OCI-LY3 (cell line): Measurements from ENCODE around the gene AKR1B15.

Experiments used
- H2AFZ ChIP-seq: fragments of 200-600, 300-600 bp; shearing (Covaris generic); 2 replicates; pipeline ENCODE4 v1.6.0; 2014; ENCODE audit warnings: antibody characterized with exemption, low read depth, low read length
- H3K27ac ChIP-seq: fragments of 200-600, 300-600 bp; sonication (generic); 2 replicates; pipeline ENCODE4 v1.5.1; 2014; ENCODE audit warnings: mild to moderate bottlenecking, low read length, moderate library complexity, mixed read lengths
- H3K27me3 ChIP-seq: fragments of 200-600, 300-600 bp; sonication (generic); 2 replicates; pipeline ENCODE4 v1.6.1; 2014; ENCODE audit warnings: low read depth, low read length, mixed read lengths
- H3K36me3 ChIP-seq: fragments of 200-600, 300-600 bp; sonication (generic); replicated peaks from 2 replicates; pipeline ENCODE3; 2014; ENCODE audit warnings: low read depth, low read length, mixed read lengths
- H3K4me1 ChIP-seq: fragments of 300-600, 200-600 bp; sonication (generic); 2 replicates; pipeline ENCODE4 v1.6.1; 2014; ENCODE audit warnings: low read length, mixed read lengths
- H3K4me2 ChIP-seq: fragments of 200-600, 300-600 bp; sonication (generic); 2 replicates; pipeline ENCODE4 v1.6.1; 2014; ENCODE audit warnings: low read length, mixed read lengths
- H3K4me3 ChIP-seq: fragments of 300-600, 200-600 bp; sonication (generic); 2 replicates; pipeline ENCODE4 v1.5.1; 2014; ENCODE audit warnings: antibody characterized with exemption, mild to moderate bottlenecking, low read length, moderate library complexity
- H3K79me2 ChIP-seq: fragments of 300-600, 200-600 bp; shearing (Covaris generic); 2 replicates; pipeline ENCODE4 v1.6.1; 2014; ENCODE audit warnings: mild to moderate bottlenecking, low read length, mixed read lengths
- H3K9ac ChIP-seq: fragments of 300-600, 200-600 bp; shearing (Covaris generic); 2 replicates; pipeline ENCODE4 v1.6.0; 2014; ENCODE audit warnings: mild to moderate bottlenecking, low read length, moderate library complexity
- H3K9me3 ChIP-seq: fragments of 200-600, 300-600 bp; shearing (Covaris generic); 2 replicates; pipeline ENCODE4 v1.6.1; 2014; ENCODE audit warnings: low read length, mixed read lengths; ENCODE audit not compliant: insufficient read depth
- H4K20me1 ChIP-seq: fragments of 200-600, 300-600 bp; sonication (generic); 2 replicates; pipeline ENCODE4 v1.6.1; 2016; ENCODE audit warnings: low read length, mixed read lengths; ENCODE audit not compliant: insufficient read depth
- EZH2phosphoT487 ChIP-seq: fragments of 200-600 bp; shearing (Covaris generic); IDR thresholded peaks from 2 replicates; pipeline ENCODE4 v1.6.1; 2018; ENCODE audit warnings: antibody characterized with exemption, mixed run types, low read depth
- TF ChIP-seq, protein P1 (sequence below): fragments of 200-600, 300-600 bp; sonication (generic); IDR thresholded peaks from 2 replicates; pipeline ENCODE4 v1.5.1; 2014; ENCODE audit warnings: antibody characterized with exemption, low read length, low read depth

Gene AKR1B15

GRCh38 chr7:134571746-134572461, 23.0 kb downstream of the AKR1B15 start:
- Histone ChIP-seq H3K36me3 (no peaks in the 10 kb centered on the region), H3K4me2 (no peak overlapping the region), H3K79me2 (no peaks in the 10 kb centered on the region), H3K9me3 (no peaks in the 10 kb centered on the region), H3K4me1 (no peaks in the 10 kb centered on the region), H3K27me3 (peaks cover 5% of the 10 kb centered on the region; the same call in 1 of the 2 replicates), H3K27ac (no peak overlapping the region), H3K9ac (no peak overlapping the region), H3K4me3 (no peak overlapping the region), H2AFZ (no peak overlapping the region), H4K20me1 (no peaks in the 10 kb centered on the region)
- TF ChIP-seq EZH2phosphoT487 = no peak
- TF ChIP-seq, protein P1, sequence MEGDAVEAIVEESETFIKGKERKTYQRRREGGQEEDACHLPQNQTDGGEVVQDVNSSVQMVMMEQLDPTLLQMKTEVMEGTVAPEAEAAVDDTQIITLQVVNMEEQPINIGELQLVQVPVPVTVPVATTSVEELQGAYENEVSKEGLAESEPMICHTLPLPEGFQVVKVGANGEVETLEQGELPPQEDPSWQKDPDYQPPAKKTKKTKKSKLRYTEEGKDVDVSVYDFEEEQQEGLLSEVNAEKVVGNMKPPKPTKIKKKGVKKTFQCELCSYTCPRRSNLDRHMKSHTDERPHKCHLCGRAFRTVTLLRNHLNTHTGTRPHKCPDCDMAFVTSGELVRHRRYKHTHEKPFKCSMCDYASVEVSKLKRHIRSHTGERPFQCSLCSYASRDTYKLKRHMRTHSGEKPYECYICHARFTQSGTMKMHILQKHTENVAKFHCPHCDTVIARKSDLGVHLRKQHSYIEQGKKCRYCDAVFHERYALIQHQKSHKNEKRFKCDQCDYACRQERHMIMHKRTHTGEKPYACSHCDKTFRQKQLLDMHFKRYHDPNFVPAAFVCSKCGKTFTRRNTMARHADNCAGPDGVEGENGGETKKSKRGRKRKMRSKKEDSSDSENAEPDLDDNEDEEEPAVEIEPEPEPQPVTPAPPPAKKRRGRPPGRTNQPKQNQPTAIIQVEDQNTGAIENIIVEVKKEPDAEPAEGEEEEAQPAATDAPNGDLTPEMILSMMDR = no peak

GRCh38 chr7:134574322-134574721, 25.4 kb downstream of the AKR1B15 start:
- peaks cover 9% of the 10 kb centered on the region for H3K27me3 ChIP-seq
- H3K4me1 ChIP-seq = no peaks in the 10 kb centered on the region
- no peak overlapping the region for H3K9ac ChIP-seq
- no peaks in the 10 kb centered on the region for H3K9me3 ChIP-seq
- no peaks in the 10 kb centered on the region for H4K20me1 ChIP-seq
- no peak for TF ChIP-seq EZH2phosphoT487
- TF ChIP-seq, protein P1 = no peak
- H3K79me2 ChIP-seq = no peaks in the 10 kb centered on the region
- no peak overlapping the region for H2AFZ ChIP-seq
- no peaks in the 10 kb centered on the region for H3K36me3 ChIP-seq
- no peak overlapping the region for H3K4me3 ChIP-seq
- no peak overlapping the region for H3K27ac ChIP-seq
- no peak overlapping the region for H3K4me2 ChIP-seq

DNA sequence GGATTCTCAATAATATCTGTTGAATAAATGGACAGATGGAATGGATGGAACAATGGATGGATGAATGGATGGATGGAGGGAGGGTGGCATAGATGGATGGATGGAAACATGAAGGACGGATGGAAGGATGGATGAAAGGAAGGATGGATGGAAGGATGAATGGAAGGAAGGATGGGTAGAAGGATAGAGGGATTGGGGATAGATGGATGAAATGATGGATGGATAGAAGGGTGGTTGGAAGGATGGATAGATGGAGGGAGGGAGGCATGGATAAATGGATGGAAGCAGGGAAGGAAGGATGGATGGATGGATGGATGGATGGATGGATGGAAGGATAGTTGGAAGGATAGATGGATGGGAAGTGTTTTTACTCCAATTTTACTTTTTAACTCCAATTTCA, 35.4 kb downstream of the AKR1B15 start:
- Histone ChIP-seq H3K4me1 (no peaks in the 10 kb centered on the region), H3K27me3 (peaks cover 40% of the 10 kb centered on the region), H3K36me3 (no peaks in the 10 kb centered on the region), H3K4me2 (no peak overlapping the region), H3K27ac (no peak overlapping the region), H3K9me3 (no peaks in the 10 kb centered on the region), H2AFZ (no peak overlapping the region), H3K4me3 (no peak overlapping the region), H4K20me1 (no peaks in the 10 kb centered on the region), H3K79me2 (no peaks in the 10 kb centered on the region), H3K9ac (no peak overlapping the region)
- TF ChIP-seq EZH2phosphoT487 = no peak
- TF ChIP-seq, protein P1 = no peak

DNA sequence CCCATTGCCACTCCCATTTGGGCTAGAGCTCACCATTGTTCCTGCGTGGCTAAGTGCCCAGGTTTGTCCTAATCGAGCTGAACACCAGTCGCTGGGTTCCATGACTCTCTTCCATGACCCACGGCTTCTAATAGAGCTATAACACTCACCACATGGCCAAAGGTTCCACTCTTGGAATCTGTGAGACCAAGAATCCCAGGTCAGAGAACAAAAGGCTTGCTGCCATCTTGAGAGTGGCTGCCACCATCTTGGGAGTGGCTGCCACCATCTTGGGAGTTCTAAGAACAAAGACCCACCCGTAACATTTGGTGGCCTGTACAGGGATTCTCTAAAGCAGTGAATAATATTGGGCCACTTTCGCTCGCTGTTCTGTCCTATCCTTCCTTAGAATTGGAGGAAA, 37.0 kb downstream of the AKR1B15 start:
- Histone ChIP-seq H3K36me3 (no peaks in the 10 kb centered on the region), H3K79me2 (no peaks in the 10 kb centered on the region), H3K4me3 (no peak overlapping the region), H3K27ac (no peak overlapping the region), H4K20me1 (no peaks in the 10 kb centered on the region), H3K4me2 (no peak overlapping the region), H3K9me3 (no peaks in the 10 kb centered on the region), H3K27me3 (peaks cover 28% of the 10 kb centered on the region), H3K4me1 (no peaks in the 10 kb centered on the region), H3K9ac (no peak overlapping the region), H2AFZ (no peak overlapping the region)
- TF ChIP-seq, protein P1 = no peak
- no peak for TF ChIP-seq EZH2phosphoT487
